PC-3 (cell line): ENCODE results near the gene OR2C3.
"Not testable (repeated sequence)": the region's sequence is repeated elsewhere in the genome, so short reads cannot be mapped to it uniquely, and the experiment has no call there.

Experiments
- CTCF ChIP-seq: fragments of 300-600 bp; sonication (generic); conservative IDR thresholded peaks from 2 replicates; pipeline ENCODE4 v1.5.1; 2017; ENCODE audit warnings: antibody characterized with exemption, low read depth, mild to moderate bottlenecking, low read length
- EZH2phosphoT487 ChIP-seq: fragments of 300-600 bp; sonication (generic); IDR thresholded peaks from 2 replicates; pipeline ENCODE4 v1.6.1; 2018; ENCODE audit warnings: mild to moderate bottlenecking, antibody characterized with exemption, low read length, borderline replicate concordance

DNA sequence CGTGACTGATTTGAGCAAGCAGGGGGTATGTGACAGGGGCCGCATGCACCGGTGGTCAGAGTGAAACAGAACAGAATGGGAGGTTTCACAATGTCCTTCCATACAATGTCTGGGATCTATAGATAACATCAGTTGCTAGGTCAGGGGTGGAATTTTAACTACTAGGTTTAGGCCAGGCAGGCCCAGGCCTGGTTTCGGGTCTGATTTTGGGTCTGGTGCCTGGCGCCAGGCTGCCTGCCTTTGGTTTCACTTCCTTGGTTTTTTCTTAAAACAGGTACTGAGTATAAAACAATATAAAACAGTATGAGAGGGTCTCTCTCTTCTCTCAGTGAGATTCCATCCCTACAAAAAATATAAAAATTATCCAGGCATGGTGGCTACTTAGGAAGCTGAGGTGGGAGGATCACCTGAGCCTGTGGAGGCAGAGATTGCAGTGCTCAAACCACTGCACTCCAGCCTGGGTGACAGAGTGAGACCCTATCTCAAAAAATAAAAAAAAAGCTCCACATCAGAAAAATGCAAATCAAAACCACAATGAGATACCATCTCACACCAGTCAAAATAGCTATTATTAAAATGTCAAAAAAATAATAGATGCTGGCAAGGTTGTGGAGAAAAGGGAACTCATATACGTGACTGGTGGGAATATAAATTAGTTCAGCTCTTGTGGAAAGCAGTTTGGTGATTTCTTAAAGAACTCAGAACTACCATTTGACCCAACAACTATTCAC lies 59.7 kb downstream of the OR2C3 start:
- not testable (repeated sequence) for TF ChIP-seq CTCF, EZH2phosphoT487
